GM19351 (cell line): ENCODE measurements around the gene SCLT1.
A peak's percentile ranks its signal among the peaks of the same experiment; 100 is the strongest.
"Not testable (repeated sequence)": the region's sequence is repeated elsewhere in the genome, so short reads cannot be mapped to it uniquely, and the experiment has no call there.

Experiments used
- ATAC-seq: cut with Tn5 transposase; IDR thresholded peaks from one replicate; pipeline ENCODE4 v1.9.1; 2021; ENCODE audit warnings: mild to moderate bottlenecking, moderate library complexity; ENCODE audit not compliant: unreplicated experiment

The SCLT1 gene

DNA sequence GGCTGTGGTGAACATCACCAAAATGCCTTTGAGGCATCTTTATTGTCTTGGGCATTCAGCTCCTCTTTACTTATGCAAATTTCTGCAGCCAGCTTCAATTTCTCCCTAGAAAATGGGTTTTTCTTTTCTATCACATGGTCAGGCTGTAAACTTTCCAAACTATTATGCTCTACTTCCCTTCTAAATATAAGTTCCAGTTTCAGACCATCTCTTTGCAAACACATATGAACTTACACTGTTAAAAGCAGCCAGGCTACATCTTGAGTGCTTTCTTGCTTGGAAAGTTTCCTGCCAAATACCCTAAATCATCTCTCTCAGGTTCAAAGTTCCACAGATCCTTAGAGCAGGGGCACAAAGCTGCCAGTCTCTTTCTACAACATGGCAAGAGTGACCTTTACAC, 13.2 kb downstream of the SCLT1 start:
- ATAC-seq = no peak

DNA sequence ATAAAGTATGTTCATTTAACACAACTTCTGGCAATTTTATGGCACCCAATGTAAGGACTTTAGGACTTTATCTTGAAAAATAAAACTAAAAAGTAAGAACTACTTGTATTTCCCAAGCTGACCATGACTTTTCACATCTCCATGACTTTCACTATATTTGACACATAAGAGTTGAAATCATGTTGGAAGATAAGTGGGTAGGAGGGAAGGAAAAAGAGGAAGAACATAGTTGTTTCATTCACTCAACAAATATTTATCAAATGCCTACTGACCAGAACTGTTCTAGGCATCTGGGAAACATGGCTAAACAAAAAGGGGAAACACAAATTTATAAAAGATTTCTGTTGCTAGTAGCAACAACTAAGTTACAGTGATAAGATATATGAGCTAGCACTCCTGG, 16.0 kb downstream of the SCLT1 start:
- ATAC-seq = no peak

DNA sequence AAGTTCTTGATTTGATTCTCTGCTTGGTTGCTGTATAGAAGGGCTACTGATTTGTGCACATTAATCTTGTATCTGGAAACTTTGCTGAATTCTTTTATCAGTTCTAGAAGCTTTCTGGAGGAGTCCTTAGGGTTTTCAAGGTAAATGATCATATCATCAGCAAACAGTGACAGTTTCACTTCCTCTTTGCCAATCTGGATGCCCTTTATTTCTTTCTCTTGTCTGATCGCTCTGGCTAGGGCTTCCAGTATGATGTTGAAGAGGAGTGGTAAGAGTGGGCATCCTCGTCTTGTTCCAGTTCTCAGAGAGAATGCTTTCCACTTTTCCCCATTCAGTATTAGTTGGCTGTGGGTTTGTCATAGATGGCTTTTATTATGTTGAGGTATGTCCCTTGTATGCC, 23.8 kb downstream of the SCLT1 start:
- not testable (repeated sequence) for ATAC-seq

- ATAC-seq = no peak
Observed at GRCh38 chr4:129064717-129065116, 28.6 kb downstream of the SCLT1 start.

DNA sequence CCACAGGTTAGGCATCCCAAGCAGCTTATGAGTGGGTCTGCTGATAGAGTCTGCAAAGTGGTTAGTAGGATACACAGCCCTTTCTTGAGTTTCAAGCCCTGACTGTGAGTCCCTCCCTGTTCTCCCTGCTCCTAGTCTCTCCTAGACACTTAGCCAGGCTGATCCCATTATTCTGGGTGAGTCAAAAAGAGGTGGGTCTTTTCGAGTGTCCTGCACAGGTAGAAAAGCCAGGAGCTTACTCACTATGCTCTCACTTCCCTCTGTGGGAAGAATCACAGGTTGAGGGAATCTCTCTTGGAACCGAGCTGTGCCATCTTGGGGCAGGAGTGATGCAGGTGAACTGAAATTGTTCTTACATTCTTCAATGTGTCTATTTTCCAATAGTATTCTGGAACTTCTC, 29.7 kb downstream of the SCLT1 start:
- ATAC-seq = no peak

- no peak for ATAC-seq
Observed at GRCh38 chr4:129062580-129062979, 30.8 kb downstream of the SCLT1 start.

GRCh38 chr4:129059028-129059427, 34.3 kb downstream of the SCLT1 start:
- no peak for ATAC-seq

DNA sequence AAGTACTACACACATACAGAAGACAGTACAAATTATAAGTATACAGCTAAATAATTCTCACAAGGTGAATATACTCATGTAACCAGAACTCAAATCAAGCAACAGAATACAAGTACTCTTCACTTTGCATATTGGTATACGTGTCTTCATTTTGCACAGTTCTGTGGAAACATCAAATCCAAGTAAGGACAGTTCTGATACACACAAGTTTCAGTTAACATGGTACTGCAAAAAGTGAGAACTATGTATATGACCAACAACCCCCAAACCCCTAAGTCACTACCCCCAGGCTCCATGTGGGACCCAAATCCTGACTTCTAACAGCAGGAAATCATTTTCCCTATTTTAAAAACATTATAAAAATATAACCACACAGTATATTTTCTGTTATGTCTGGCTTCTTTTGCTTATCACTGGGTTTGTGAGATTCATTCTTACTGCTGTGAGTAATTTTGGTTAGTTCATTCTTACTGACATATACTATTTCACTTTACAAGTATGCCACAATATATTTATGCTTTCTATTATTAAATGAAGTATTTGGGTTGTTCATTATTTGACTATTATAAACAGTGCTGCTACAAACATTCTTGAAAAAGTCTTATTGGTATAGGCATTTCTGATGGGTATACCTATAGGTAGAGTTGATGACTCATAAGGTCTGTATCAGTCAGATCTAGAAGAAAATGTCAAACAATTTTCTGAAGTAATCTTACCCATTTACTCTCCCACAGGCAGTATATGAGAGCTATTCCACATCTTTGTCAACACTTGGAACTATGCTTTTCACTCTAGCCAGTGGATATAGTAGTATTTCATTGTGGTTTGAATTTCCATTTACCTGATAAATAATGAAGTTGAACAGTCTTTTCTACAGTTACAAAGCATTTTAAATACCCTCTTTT, 47.0 kb downstream of the SCLT1 start:
- peak; percentile 56 for ATAC-seq

DNA sequence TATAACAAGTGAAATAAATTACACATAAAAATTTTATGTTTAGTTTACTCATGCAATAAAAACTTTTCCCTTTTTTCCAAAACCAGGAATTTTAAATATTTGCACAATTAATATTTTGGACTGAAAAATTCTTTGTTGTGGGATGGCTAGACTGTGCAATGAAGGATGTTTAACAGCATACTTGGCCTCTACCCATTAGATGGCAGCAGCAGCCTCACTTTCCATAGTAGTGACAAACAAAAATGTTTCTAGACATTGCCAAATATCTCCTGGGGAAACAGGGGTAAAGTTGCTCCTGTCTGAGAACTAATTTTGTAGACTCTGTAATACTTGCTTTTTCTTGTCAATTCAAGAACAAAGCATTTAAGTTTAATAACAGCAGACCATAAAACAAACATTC, 49.8 kb downstream of the SCLT1 start:
- no peak for ATAC-seq

DNA sequence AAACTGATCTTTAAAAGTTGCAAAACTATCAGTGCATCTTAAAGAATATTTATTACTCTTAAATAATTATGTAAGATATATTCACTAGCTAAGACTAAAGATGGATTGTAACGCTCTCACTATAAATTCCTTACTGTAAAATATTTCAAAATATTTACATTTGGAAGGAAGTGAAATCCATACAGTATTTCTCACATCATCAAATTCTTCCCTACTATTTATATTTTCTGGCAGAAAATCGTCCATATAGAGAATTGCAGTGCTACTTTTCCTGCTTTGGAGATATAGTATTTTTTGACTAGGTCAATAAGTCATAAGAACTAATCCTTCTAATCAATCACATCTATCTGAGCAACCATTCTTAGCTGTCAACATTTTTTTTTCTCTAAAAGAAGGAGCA, 52.9 kb downstream of the SCLT1 start:
- no peak for ATAC-seq

DNA sequence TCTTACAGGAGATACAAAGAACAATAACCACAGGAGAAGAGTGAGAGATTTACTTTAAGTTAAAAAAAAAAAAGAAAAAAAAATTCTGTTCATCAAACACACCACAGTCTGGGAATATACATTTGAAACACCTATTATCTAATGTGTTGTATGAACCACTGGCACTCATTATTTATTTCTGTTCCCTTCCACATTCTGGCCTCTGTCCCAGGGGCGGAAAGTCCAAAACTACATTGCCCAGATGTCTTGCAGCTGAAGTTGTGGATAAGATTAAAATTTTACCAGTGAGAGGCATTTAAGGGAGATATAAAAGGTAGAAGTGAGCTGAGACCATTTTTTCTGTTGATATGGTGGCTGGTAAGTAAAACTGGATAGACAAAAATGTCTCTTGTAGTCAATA, 56.2 kb downstream of the SCLT1 start:
- no peak for ATAC-seq

- no peak for ATAC-seq
Observed at GRCh38 chr4:129014566-129015509, 78.5 kb downstream of the SCLT1 start.

- ATAC-seq = no peak
Observed at GRCh38 chr4:129008096-129008495, 85.2 kb downstream of the SCLT1 start.

GRCh38 chr4:128986908-128987307, 106.4 kb downstream of the SCLT1 start:
- ATAC-seq = no peak

DNA sequence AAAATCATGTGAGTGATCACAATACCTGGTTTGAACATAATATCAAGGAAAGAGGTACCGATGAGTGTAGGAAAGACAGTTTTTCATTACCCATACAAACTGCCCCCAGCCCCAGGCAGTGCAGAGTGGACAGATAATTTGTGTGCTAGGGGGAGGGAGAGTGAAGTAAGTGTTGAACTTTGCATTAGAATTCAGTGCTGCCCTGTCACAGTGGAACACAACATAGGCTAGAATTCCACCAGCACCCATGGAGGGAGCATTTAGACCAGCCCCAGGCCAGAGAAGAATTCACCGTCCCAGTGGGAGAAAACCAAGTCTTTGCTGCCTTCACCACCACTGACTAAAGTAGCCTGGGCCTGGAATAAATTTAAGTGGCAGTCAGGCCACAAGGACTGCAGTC, 107.3 kb downstream of the SCLT1 start:
- ATAC-seq = no peak

DNA sequence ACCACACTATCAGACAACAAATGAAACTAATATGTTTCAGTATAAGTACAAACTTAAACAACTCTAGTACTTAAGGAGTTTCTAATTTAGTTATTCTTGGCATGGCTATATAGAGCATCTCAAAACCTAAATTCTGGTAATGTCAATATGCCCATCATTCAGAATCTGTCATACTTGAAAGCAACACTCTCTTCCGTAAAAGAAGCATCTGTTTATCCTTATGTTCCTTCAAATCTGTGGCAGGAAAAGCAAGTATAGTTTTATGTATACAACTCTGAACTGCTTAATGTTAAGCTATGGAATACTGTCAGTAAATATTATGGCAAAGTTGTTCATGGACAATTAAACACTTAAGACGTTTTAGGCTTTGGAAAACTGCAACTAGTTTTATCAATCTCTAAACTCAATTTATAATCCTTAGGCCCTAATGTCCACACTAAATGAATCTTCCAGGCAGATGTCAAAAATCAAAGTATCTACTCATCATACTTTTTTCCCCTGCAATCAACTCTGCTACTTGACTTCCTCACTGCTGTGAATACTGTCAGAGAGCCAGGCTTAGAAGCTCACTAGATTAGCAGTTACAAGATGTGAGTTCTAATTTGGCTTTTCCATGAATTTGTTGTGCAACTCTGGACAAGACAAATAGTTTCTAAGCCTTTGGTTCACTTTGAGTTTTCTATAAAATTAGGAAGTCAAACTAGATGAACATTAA, 109.4 kb downstream of the SCLT1 start:
- no peak for ATAC-seq

- no peak for ATAC-seq
Observed at GRCh38 chr4:128981377-128981776, 112.0 kb downstream of the SCLT1 start.

DNA sequence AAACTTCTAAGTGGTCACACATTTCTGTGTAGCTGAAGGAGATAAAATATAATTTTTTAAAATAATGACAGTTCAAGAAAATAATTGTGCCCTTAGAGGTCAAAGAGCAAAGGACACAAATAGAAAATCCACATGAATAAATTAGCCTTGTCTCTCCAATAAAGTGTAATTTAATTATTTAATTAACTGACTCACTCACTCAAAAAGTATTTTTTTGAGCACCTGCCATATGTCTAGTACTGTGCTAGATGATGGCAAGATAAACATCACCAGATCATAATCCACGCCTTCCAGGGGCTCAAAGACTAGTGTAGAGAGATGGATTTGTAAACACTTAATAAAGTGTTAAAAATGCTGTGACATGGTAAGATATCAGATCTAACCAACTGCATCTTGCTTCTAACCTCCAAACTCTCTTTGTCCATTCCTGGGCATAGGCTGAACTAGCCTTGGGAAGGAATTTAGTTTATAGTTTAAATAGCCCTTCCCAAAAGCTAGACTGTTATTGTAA, 112.5 kb downstream of the SCLT1 start:
- no peak for ATAC-seq

DNA sequence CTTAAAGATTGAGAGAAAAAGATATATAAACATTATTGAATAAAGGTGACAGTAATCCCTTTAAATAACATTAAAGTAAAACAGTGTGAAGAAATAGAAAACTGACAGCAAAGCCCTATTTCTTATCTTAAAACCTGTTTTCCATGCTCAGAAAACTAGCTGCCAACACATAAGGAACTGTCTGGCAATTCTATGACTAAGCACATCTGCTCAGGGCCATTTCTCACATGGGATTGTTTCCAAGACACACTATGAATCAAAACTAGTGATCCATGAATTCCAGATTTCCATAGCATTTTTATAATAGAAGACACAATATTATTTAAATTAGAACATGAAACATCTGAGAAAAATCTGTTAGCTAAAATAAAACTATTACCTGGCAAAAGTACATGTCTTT, 113.4 kb downstream of the SCLT1 start:
- ATAC-seq = no peak

- ATAC-seq = no peak
Observed at GRCh38 chr4:128978985-128979384, 114.4 kb downstream of the SCLT1 start.

GRCh38 chr4:128974136-128974581, 119.2 kb downstream of the SCLT1 start:
- ATAC-seq = no peak
